ENCODE data around the gene N4BP2.
"Not testable (repeated sequence)": the region's sequence is repeated elsewhere in the genome, so short reads cannot be mapped to it uniquely, and the experiment has no call there.

Gene N4BP2

GRCh38 chr4:40140597-40140996, 83.9 kb downstream of the N4BP2 start:
- DNase-seq; in situ Hi-C loops (cut with HindIII; ENCODE audit: low pct_ligation_motif_present, low pct_unique_long_range_greater_than_20kb, low sequenced_read_pairs): not testable (repeated sequence)

- in situ Hi-C loops (cut with HindIII; ENCODE audit: low pct_ligation_motif_present, low pct_unique_long_range_greater_than_20kb, low sequenced_read_pairs): no loop called here
- DNase-seq: no peak
These were observed 87.4 kb downstream of the N4BP2 start for GRCh38 chr4:40143926-40144508.

DNA sequence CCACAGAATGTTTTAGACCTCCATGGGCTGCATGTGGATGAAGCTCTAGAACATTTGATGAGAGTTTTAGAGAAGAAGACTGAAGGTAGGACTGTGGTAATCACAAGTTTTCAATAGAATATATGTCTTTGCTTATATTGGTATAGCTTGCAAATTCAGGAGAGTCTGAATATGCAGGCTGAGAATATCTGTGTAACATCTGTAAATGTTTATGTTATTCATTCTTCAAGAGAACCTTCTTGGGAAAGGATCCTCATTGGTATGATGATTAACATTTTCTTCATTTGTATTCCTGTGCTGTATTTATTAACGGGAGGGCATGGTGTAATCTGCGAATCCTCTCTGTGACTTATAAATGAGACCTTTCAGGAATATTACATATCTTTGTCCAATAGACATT, 88.1 kb downstream of the N4BP2 start:
- DNase-seq: no peak
- in situ Hi-C loops (cut with HindIII; ENCODE audit: low pct_ligation_motif_present, low pct_unique_long_range_greater_than_20kb, low sequenced_read_pairs): no loop called here

GRCh38 chr4:40147490-40147889, 90.8 kb downstream of the N4BP2 start:
- DNase-seq; in situ Hi-C loops (cut with HindIII; ENCODE audit: low pct_ligation_motif_present, low pct_unique_long_range_greater_than_20kb, low sequenced_read_pairs): not testable (repeated sequence)

GRCh38 chr4:40149960-40150385, 93.3 kb downstream of the N4BP2 start:
- in situ Hi-C loops (cut with HindIII; ENCODE audit: low pct_ligation_motif_present, low pct_unique_long_range_greater_than_20kb, low sequenced_read_pairs): no loop called here
- DNase-seq: peak; percentile 69

- no peak for DNase-seq
- in situ Hi-C loops (cut with HindIII; ENCODE audit: low pct_ligation_motif_present, low pct_unique_long_range_greater_than_20kb, low sequenced_read_pairs): no loop called here
These were observed 94.3 kb downstream of the N4BP2 start for GRCh38 chr4:40150932-40151331.

- in situ Hi-C loops (cut with HindIII; ENCODE audit: low pct_ligation_motif_present, low pct_unique_long_range_greater_than_20kb, low sequenced_read_pairs): no loop called here
- no peak for DNase-seq
These were observed 96.0 kb downstream of the N4BP2 start for GRCh38 chr4:40152637-40153036.

- DNase-seq: no peak
- in situ Hi-C loops (cut with HindIII; ENCODE audit: low pct_ligation_motif_present, low pct_unique_long_range_greater_than_20kb, low sequenced_read_pairs): no loop called here
These were observed 100.8 kb downstream of the N4BP2 start for GRCh38 chr4:40157436-40157835.

- no peak for DNase-seq
- in situ Hi-C loops (cut with HindIII; ENCODE audit: low pct_ligation_motif_present, low pct_unique_long_range_greater_than_20kb, low sequenced_read_pairs): no loop called here
These were observed 103.6 kb downstream of the N4BP2 start for GRCh38 chr4:40160258-40160657.

DNA sequence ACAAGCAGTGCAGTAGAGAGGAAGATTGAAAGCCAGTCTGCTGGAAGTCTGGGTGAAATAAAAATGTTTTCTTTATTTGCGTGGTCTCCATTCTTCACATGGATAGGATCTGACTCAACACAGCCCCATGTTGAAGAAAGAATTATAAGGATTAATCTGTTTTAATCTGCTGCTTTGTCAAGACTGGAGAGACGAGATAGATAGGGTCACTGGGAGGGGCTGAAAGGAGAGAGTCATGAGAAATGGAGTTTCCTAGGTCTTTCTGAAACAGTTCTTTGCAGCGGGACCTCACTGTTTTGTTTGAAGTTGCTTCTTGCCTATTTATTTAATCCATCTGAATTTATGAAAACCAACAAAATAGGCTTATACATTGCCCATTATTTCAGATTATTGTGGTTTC, 107.8 kb downstream of the N4BP2 start:
- in situ Hi-C loops (cut with HindIII; ENCODE audit: low pct_ligation_motif_present, low pct_unique_long_range_greater_than_20kb, low sequenced_read_pairs): no loop called here
- DNase-seq: no peak

- no peak for DNase-seq
- in situ Hi-C loops (cut with HindIII; ENCODE audit: low pct_ligation_motif_present, low pct_unique_long_range_greater_than_20kb, low sequenced_read_pairs): no loop called here
These were observed 109.3 kb downstream of the N4BP2 start for GRCh38 chr4:40165916-40166315.

DNA sequence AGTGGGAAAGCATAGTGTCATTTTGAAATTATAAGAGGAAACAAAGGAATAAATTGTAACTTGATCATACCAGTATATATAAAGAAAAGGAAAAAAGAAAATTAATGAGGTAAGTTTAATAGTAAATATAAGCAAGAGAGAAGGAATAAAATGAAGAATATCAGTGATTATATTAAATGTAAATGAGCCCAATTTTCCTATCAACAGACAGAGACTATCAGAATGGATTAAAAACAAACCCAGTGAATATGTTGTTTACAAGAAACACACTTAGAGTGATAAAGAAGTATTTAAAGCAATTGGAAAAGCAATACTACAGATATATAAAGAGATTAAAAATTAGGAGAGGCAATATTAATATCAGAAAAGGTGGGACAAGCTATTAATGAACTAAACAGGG, 111.4 kb downstream of the N4BP2 start:
- in situ Hi-C loops (cut with HindIII; ENCODE audit: low pct_ligation_motif_present, low pct_unique_long_range_greater_than_20kb, low sequenced_read_pairs): no loop called here
- DNase-seq: no peak

DNA sequence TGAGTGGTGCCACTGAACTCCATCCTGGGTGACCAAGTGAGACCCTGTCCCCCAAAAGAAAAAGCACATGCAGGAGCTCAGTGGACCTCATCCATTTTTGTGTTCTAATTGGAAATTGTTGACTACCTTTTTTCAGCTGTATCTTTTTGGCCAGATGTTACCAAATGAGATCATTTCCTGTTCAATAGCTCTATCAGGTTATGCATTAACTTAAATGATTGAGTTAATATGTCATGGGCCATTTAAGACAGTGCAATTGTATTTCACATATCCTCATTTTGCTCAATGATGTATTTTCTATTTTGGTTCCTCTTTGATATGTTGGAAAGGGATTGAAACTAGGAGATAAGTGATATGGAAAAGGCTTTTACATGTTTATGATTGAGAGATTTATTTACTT, 113.9 kb downstream of the N4BP2 start:
- DNase-seq: peak; percentile 3
- in situ Hi-C loops (cut with HindIII; ENCODE audit: low pct_ligation_motif_present, low pct_unique_long_range_greater_than_20kb, low sequenced_read_pairs): no loop called here

DNA sequence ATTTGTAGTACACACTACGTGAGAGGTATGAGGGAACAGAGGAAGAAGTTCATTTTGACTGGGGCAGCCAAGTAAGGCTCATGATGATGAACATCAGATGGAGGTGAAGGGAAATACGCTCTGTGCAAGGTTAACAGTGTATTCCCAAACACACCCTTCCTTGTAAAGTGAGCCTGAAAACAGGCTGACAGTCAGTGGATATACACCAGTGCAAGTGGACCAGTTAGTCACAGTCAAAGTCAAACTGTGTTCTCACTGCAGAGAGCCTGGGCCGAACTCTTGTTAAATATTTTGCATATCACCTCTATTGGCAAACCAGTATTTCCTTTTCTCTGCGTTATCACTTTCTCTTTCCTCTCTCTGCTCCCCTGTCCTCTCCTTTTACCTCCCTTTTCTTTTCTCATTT, 116.8 kb downstream of the N4BP2 start:
- DNase-seq: no peak
- in situ Hi-C loops (cut with HindIII; ENCODE audit: low pct_ligation_motif_present, low pct_unique_long_range_greater_than_20kb, low sequenced_read_pairs): no loop called here

DNA sequence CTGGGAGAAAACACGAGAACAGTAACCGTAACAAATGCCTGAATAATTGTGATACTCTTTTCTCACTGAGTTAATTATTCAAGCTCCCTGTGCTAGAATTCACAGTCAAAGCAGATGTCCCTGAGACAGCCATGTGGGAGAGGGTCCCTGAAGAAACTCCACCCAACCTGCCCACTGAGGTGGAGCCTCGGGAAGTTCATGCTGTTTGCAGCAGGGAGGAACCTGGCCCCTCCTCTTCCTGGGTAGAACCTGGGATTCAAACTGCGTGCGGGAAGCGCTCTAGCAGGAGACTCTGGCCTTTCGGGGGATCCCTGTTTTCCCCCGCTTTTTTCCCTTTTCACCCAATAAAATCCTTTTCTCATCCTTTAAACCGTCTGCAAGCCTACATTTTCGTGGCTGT, 120.0 kb downstream of the N4BP2 start:
- in situ Hi-C loops (cut with HindIII; ENCODE audit: low pct_ligation_motif_present, low pct_unique_long_range_greater_than_20kb, low sequenced_read_pairs): no loop called here
- DNase-seq: no peak

DNA sequence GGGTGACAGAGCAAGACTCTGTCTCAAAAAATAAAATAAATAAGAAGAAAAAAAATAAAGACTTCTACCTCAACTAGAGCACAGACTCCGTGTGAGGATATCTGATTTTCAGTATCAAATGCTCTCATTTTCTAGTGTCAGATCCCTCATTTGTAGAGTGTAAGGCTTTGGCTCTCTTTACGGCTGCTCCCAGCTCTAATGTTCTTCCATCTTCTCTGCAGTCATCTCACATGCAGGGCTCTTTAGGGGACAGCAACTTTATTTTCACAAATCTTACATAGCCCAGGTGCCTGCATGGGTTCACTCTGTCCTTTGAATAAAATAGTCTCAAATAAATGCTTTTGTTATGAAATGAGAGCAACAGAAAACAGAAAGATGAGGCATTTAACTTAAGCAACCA, 120.9 kb downstream of the N4BP2 start:
- no peak for DNase-seq
- in situ Hi-C loops (cut with HindIII; ENCODE audit: low pct_ligation_motif_present, low pct_unique_long_range_greater_than_20kb, low sequenced_read_pairs): no loop called here

DNA sequence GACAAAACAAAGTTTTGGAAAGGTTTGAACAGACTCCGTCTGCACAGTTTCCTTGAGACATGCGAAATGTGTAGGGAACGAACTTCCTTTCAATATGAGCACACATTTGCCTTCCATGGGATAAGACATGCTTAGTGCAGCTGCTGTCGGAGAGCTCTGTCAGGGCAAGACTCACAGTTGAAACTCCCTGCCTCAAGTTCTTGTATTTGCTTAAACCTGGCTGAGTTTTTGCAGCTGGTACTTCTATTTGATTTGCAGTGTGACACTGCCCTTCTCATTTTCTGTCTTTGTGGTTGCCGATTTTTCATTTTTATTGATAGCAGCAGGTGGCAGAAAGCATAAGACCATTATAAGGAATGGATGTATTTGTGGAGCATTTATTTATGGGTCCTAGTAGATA, 122.0 kb downstream of the N4BP2 start:
- in situ Hi-C loops (cut with HindIII; ENCODE audit: low pct_ligation_motif_present, low pct_unique_long_range_greater_than_20kb, low sequenced_read_pairs): no loop called here

GRCh38 chr4:40179360-40179759, 122.7 kb downstream of the N4BP2 start:
- in situ Hi-C loops (cut with HindIII; ENCODE audit: low pct_ligation_motif_present, low pct_unique_long_range_greater_than_20kb, low sequenced_read_pairs): no loop called here
- DNase-seq: no peak

More for the DNA sequence above, 122.0 kb downstream of the N4BP2 start:
- DNase-seq: no peak

- in situ Hi-C loops (cut with HindIII; ENCODE audit: low pct_ligation_motif_present, low pct_unique_long_range_greater_than_20kb, low sequenced_read_pairs): no loop called here
- DNase-seq: no peak
These were observed 123.7 kb downstream of the N4BP2 start for GRCh38 chr4:40180356-40180755.

DNA sequence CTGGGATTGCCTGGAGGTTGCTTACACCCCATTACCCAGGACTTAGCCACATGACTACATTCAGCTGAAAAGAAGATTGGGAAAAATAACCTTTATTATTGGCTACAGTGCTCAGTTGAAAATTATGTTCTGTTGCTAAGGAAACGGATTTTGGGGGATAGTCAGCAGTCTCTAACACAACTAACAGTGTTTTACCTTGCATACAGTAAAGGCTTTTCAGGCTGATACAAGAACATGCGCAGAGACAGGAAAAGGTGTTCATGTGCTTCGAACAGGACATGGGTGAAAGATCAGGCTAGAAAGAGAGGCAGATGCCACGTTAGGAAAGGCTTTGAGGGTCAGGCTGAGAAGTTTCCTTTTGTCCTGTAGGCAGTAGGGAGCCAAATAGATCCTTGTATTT, 125.4 kb downstream of the N4BP2 start:
- in situ Hi-C loops (cut with HindIII; ENCODE audit: low pct_ligation_motif_present, low pct_unique_long_range_greater_than_20kb, low sequenced_read_pairs): no loop called here
- no peak for DNase-seq

GRCh38 chr4:40182954-40183353, 126.3 kb downstream of the N4BP2 start:
- no peak for DNase-seq
- in situ Hi-C loops (cut with HindIII; ENCODE audit: low pct_ligation_motif_present, low pct_unique_long_range_greater_than_20kb, low sequenced_read_pairs): no loop called here
